Measurements from ENCODE around the gene DGCR8. TPM values are rescaled to one million over a fixed set of nuclear protein-coding genes. Genes with fewer than 3 reads are reported as not detected.
A peak's percentile ranks its signal among the peaks of the same experiment; 100 is the strongest.

Gene DGCR8
- total RNA-seq, 2 donors from 2014 or later, result 32.0 to 37.9 TPM

DNA sequence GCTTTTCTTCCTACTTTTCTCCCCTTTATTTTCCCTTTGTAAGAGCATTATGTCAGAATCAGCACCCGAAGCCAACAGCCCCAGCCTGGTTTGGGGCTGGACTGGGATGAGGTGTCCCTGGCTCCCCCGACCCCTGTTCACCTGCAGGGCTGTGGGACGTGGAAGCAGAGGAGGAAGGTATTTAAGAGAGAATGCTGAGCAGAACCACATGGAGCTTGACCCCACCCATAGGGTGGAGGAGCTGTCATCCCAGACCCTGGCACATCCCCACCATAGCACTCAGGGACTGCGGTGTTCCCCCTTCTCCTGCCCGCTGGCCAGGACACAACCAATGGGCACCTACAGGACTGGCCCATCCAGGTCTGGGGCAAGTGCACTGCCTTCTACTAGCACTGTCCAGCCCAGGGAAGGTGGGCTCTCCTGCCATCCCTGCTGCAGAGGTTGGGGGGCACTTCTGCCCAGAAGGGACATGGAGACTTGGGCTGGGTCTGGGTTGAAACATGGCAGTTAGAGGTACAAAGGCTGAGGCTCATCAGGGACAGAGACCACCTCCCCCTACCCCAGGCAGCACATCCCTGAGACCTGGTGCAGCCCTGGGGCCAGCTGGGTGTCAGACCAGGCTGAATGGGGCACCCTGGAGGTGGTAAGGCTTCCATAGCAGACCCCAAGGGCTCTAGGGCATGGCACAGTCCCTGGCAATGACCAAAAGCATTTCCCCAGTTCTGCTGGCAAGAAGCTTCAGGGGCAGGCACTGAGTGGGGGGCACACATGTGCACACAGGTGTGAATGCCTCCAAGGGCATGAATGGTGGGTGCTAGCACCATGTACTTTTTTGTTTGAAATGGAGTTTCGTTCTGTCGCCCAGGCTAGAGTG lies 39.5 kb upstream of the DGCR8 start:
- H3K27ac Mint-ChIP-seq, result peak overlapping the region; percentile 27
- peaks cover 2% of the 10 kb centered on the region for H3K36me3 Mint-ChIP-seq (ENCODE audit: low read depth)
- H3K4me3 Mint-ChIP-seq, result no peak overlapping the region
- no peaks in the 10 kb centered on the region for H3K9me3 ChIP-seq (ENCODE audit: control insufficient read depth, low read length, poor library complexity, severe bottlenecking)
- ATAC-seq (no peak), DNase-seq (no peak)
- no peaks in the 10 kb centered on the region for H3K27me3 Mint-ChIP-seq
- peaks cover 10% of the 10 kb centered on the region for H3K4me1 Mint-ChIP-seq

DNA sequence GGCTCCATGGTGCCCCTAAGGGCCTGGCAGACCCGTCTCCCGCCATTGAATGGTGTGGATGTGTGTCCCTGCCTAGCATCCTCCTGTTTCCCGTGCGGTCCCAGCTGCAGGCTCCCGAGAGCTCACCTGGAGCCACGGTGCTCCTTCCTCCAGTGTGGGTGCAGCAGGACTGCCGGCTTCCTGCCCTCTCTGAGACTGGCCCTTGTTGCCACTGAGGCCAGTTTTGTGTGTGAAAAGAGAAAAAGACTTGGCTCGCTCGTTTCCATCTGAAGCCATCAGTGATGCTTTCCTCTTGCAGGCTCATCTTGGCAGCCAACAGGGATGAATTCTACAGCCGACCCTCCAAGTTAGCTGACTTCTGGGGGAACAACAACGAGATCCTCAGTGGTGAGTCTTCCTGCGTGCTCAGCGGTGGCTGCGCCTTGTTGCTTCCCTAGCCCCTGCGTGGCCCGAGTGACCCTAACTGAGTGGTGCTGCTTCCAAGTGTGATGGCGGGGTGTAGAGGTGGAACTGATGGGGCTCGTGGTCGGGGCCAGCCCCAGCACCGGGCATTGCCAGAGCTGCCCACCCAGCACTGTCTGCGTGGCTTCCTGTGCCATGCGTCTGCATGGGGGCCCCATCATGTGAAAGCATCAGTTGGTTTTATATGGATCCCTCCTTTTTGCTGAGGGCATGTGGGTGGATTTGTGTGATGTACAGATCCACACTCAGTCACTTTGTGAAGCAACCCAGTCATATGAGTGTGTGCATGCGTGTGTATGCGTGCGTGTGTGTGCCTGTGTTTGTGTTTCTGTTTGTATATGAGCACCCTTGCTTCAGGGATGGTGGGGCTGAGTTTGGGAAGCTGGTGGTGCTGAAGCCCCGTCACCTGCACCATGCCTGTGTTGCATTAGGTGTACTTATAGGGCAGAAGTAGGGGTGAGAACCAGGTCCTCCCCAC lies 36.7 kb upstream of the DGCR8 start:
- Mint-ChIP-seq H3K36me3 (ENCODE audit: low read depth) (peaks cover 6% of the 10 kb centered on the region), H3K4me3 (no peak overlapping the region), H3K4me1 (peaks cover 10% of the 10 kb centered on the region), H3K27me3 (no peaks in the 10 kb centered on the region), H3K27ac (peak overlapping the region; percentile 39)
- ATAC-seq, result no peak
- no peaks in the 10 kb centered on the region for H3K9me3 ChIP-seq (ENCODE audit: control insufficient read depth, low read length, poor library complexity, severe bottlenecking)
- no peak for DNase-seq

DNA sequence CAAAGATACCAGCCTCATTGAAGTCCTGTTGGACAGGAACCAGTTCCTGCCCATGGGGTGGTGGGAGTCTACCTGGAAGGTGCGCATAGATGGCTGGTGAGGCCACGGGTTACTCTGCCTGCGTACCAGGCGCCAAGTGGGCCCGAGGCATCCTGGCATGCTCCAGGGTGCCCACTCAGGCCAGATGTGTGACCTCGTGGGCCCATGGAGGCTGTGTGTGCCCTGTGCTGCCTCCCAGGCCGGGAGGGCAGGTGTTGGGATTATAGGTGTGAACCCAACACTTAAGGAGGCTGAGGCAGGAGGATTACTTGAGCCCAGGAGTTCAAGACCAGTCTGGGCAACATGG lies 36.1 kb upstream of the DGCR8 start:
- Mint-ChIP-seq H3K4me3 (no peak overlapping the region), H3K27ac (peak overlapping the region; percentile 39), H3K4me1 (peaks cover 11% of the 10 kb centered on the region), H3K27me3 (no peaks in the 10 kb centered on the region), H3K36me3 (ENCODE audit: low read depth) (peaks cover 7% of the 10 kb centered on the region)
- ATAC-seq (no peak), DNase-seq (no peak)
- no peaks in the 10 kb centered on the region for H3K9me3 ChIP-seq (ENCODE audit: control insufficient read depth, low read length, poor library complexity, severe bottlenecking)

GRCh38 chr22:20044495-20045151 lies 35.4 kb upstream of the DGCR8 start:
- no peak for ATAC-seq
- no peak overlapping the region for H3K4me3 Mint-ChIP-seq
- H3K9me3 ChIP-seq (ENCODE audit: control insufficient read depth, low read length, poor library complexity, severe bottlenecking), result no peaks in the 10 kb centered on the region
- DNase-seq, result no peak
- H3K27me3 Mint-ChIP-seq, result no peaks in the 10 kb centered on the region
- H3K36me3 Mint-ChIP-seq (ENCODE audit: low read depth), result peaks cover 8% of the 10 kb centered on the region
- no peak overlapping the region for H3K27ac Mint-ChIP-seq
- peaks cover 14% of the 10 kb centered on the region for H3K4me1 Mint-ChIP-seq

- no peaks in the 10 kb centered on the region for H3K27me3 Mint-ChIP-seq
- no peaks in the 10 kb centered on the region for H3K9me3 ChIP-seq (ENCODE audit: control insufficient read depth, low read length, poor library complexity, severe bottlenecking)
- H3K27ac Mint-ChIP-seq, result no peak overlapping the region
- ATAC-seq, result no peak
- no peak overlapping the region for H3K4me3 Mint-ChIP-seq
- H3K4me1 Mint-ChIP-seq, result peaks cover 9% of the 10 kb centered on the region
- no peak for DNase-seq
- peaks cover 8% of the 10 kb centered on the region for H3K36me3 Mint-ChIP-seq (ENCODE audit: low read depth)
Observed at GRCh38 chr22:20046730-20047129, 33.3 kb upstream of the DGCR8 start.

DNA sequence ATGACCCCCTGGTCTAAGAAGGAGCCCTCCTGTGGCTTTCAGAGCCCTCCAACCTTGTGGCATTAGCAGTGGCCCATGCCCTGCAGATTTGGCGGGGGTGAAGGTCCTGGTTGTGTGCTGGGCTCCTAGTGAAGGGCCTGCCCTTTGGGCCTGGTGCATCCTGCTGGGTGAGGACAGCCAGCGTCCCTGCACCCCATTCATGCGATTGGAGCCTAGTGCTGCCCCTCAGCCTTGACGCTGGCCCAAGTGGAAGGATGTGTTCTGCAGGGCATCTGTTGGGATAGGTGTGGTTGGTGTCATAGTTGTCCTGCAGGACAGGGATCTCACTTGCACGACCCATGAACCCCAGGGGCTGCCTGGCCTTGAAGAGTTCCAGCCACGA lies 28.1 kb upstream of the DGCR8 start:
- no peaks in the 10 kb centered on the region for H3K9me3 ChIP-seq (ENCODE audit: control insufficient read depth, low read length, poor library complexity, severe bottlenecking)
- H3K4me3 Mint-ChIP-seq, result no peak overlapping the region
- peaks cover 4% of the 10 kb centered on the region for H3K36me3 Mint-ChIP-seq (ENCODE audit: low read depth)
- H3K27ac Mint-ChIP-seq, result no peak overlapping the region
- H3K4me1 Mint-ChIP-seq, result peaks cover 8% of the 10 kb centered on the region
- no peak for DNase-seq
- no peak for ATAC-seq
- H3K27me3 Mint-ChIP-seq, result no peaks in the 10 kb centered on the region

- no peaks in the 10 kb centered on the region for H3K9me3 ChIP-seq (ENCODE audit: control insufficient read depth, low read length, poor library complexity, severe bottlenecking)
- DNase-seq (no peak), ATAC-seq (no peak)
- Mint-ChIP-seq H3K36me3 (ENCODE audit: low read depth) (peaks cover 4% of the 10 kb centered on the region), H3K4me3 (no peak overlapping the region), H3K27ac (no peak overlapping the region), H3K27me3 (no peaks in the 10 kb centered on the region), H3K4me1 (peaks cover 8% of the 10 kb centered on the region)
Observed at GRCh38 chr22:20052309-20053259, 27.5 kb upstream of the DGCR8 start.

DNA sequence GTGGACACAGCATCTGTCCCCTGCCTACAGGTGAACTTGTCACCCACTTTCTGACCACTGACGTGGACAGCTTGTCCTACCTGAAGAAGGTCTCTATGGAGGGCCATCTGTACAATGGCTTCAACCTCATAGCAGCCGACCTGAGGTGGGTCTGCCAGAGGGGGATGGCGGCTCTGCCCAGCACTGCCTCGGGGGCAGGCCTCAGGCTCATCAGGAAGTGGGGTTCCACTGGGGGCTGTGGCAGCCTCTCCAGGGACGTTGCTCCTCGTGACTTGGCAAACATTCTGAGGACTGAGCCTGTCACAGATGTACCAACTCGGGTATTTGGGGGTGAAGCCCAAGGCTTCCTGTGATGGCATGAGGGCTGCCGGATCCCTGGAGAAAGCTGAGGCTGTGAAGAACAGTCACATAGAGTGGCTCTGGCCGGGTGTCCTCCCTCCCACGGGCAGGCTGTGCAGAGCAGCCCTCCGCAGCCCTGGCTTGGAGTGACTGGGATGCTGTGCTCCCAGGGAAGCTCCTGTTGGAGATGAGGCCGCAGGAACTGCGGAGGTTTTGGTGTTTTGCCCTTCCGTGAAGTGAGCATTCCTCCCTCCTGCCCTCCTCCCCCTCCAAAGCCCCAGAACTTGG lies 26.5 kb upstream of the DGCR8 start:
- Mint-ChIP-seq H3K27me3 (no peaks in the 10 kb centered on the region), H3K36me3 (ENCODE audit: low read depth) (peaks cover 3% of the 10 kb centered on the region), H3K4me3 (no peak overlapping the region), H3K27ac (no peak overlapping the region), H3K4me1 (peaks cover 10% of the 10 kb centered on the region)
- H3K9me3 ChIP-seq (ENCODE audit: control insufficient read depth, low read length, poor library complexity, severe bottlenecking), result no peaks in the 10 kb centered on the region
- DNase-seq, result no peak
- ATAC-seq, result no peak

DNA sequence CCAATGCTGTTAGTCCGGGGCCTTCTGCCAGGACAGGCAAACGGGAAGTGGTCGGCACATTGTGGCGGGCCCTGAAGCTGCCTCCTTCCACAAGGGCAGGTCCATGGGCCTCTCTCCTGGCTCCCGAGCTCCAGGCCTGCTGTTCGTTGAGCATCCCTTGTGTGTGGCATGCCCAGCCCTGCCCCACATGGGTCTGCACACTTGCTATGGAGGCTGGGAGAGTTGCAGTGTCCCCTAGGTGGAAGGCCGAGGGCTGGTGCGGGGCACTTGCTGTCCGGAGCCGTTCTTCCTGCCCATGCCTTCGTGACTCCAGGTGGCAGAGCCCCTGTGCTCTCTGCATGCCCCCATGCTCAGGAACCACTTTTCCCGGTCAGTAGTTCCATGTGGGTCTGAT lies 26.0 kb upstream of the DGCR8 start:
- H3K9me3 ChIP-seq (ENCODE audit: control insufficient read depth, low read length, poor library complexity, severe bottlenecking), result no peaks in the 10 kb centered on the region
- Mint-ChIP-seq H3K36me3 (ENCODE audit: low read depth) (peaks cover under 1% of the 10 kb centered on the region), H3K27ac (no peak overlapping the region), H3K4me3 (no peak overlapping the region), H3K27me3 (no peaks in the 10 kb centered on the region), H3K4me1 (peaks cover 11% of the 10 kb centered on the region)
- DNase-seq (no peak), ATAC-seq (no peak)

DNA sequence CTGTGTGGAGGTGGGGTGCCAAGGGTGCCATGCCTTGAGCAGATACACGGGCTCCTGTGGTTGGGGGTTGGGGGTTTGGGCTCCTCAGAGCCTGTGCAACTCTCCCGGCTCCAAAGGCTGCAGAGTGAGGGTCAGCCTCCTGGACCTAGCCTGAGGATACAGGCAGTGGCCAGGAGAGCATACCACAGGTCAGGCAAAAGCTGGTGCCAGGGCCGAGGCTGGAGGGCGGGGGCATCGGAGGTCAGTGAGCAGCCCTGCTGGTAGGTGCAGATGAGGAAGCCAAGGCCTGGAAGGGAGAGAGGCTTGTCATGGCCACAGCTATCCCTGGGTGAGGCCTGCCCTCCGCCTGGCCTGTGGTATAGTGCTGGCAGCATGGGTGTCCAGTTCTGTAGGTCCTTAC lies 25.6 kb upstream of the DGCR8 start:
- Mint-ChIP-seq H3K4me3 (no peak overlapping the region), H3K27me3 (no peaks in the 10 kb centered on the region), H3K27ac (no peak overlapping the region), H3K4me1 (peaks cover 8% of the 10 kb centered on the region), H3K36me3 (ENCODE audit: low read depth) (no peaks in the 10 kb centered on the region)
- ATAC-seq (no peak), DNase-seq (no peak)
- H3K9me3 ChIP-seq (ENCODE audit: control insufficient read depth, low read length, poor library complexity, severe bottlenecking), result no peaks in the 10 kb centered on the region

DNA sequence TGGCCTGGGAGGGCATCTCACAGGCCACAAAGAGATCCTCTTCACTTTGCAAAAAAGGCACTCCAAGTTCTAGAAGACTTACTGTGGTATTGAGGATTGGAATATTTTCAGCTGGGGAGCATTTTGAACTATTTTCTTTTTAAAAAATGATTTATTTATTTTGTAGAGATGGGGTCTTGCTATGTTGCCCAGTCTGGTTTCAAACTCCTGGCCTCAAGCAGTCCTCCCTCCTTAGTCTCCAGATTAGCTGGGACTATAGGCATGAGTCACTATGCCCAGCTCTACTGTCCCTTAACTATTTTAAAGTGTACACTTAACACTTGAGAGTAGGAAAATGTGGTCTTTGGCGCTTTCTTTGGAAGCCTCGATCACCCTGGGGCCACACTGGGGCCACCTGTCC lies 24.9 kb upstream of the DGCR8 start:
- Mint-ChIP-seq H3K27me3 (no peaks in the 10 kb centered on the region), H3K36me3 (ENCODE audit: low read depth) (no peaks in the 10 kb centered on the region), H3K27ac (no peak overlapping the region), H3K4me1 (peaks cover 12% of the 10 kb centered on the region), H3K4me3 (no peak overlapping the region)
- H3K9me3 ChIP-seq (ENCODE audit: control insufficient read depth, low read length, poor library complexity, severe bottlenecking), result no peaks in the 10 kb centered on the region
- DNase-seq, result no peak
- no peak for ATAC-seq

DNA sequence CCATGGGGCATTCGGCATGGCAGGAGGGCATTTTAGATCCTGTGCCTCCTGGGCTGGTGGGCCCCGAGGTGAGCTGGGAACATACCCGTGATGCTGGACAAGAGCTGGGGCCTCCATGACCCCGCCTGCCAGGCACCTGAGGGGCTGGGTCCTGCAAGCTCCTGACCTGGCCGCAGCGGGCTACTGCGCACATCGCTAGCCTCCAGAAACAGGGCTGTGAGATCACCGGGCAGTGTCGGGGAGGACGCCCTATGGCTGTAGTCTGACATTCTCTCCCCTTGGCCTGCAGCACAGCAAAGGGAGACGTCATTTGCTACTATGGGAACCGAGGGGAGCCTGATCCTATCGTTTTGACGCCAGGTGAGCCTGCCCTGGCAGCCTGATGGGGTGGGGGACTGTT lies 24.4 kb upstream of the DGCR8 start:
- Mint-ChIP-seq H3K36me3 (ENCODE audit: low read depth) (no peaks in the 10 kb centered on the region), H3K27me3 (no peaks in the 10 kb centered on the region), H3K4me1 (peaks cover 12% of the 10 kb centered on the region), H3K27ac (no peak overlapping the region), H3K4me3 (no peak overlapping the region)
- H3K9me3 ChIP-seq (ENCODE audit: control insufficient read depth, low read length, poor library complexity, severe bottlenecking), result no peaks in the 10 kb centered on the region
- no peak for DNase-seq
- ATAC-seq, result no peak

Measured in T-helper 17 cell (primary cell).